CD8-positive, alpha-beta memory T cell (primary cell): ENCODE measurements around the gene MRPS15. TPM values are rescaled to one million over a fixed set of nuclear protein-coding genes. Genes with fewer than 3 reads are reported as not detected.

Experiments used
- CTCF ChIA-PET: fragments of 350-600 bp; sonication (Branson Sonifier 250); formaldehyde crosslinking; loops from one replicate; lab custom pipeline; 2021; ENCODE audit warnings: antibody characterized with exemption; lab: Charles Lee
- POLR2A ChIA-PET: fragments of 350-600 bp; sonication (Branson Sonifier 250); formaldehyde crosslinking; loops from one replicate; lab custom pipeline; 2021; ENCODE audit warnings: antibody characterized with exemption; lab: Charles Lee
- DNase-seq, 5 donors: peaks; one replicate each; pipeline versions ENCODE4 v3.0.0 to v3.0.0-alpha.2; 2020 to 2022; ENCODE audit warnings: mixed read lengths in 1 of 5
- H3K27ac ChIP-seq: one replicate; pipeline ENCODE4 v1.7.0; 2013; ENCODE audit warnings: low read depth, mild to moderate bottlenecking, low read length, moderate library complexity
- H3K27me3 ChIP-seq: 2 replicates; pipeline ENCODE4 v1.7.0; 2013; ENCODE audit warnings: low read length, mild to moderate bottlenecking; ENCODE audit not compliant: insufficient read depth, poor library complexity, severe bottlenecking
- H3K36me3 ChIP-seq: 2 replicates; pipeline ENCODE4 v1.7.0; 2013; ENCODE audit warnings: mild to moderate bottlenecking, low read length, moderate library complexity; ENCODE audit not compliant: insufficient read depth
- H3K4me1 ChIP-seq: 2 replicates; pipeline ENCODE4 v1.7.0; 2013; ENCODE audit warnings: mild to moderate bottlenecking, low read length, moderate library complexity; ENCODE audit not compliant: insufficient read depth
- H3K4me3 ChIP-seq: 2 replicates; pipeline ENCODE4 v1.7.0; 2013; ENCODE audit warnings: mild to moderate bottlenecking, low read length
- H3K9me3 ChIP-seq: 2 replicates; pipeline ENCODE4 v1.7.0; 2013; ENCODE audit warnings: mild to moderate bottlenecking, low read length
- H3K27ac Mint-ChIP-seq, 8 donors: one replicate each; pipeline ENCODE4 v1.8.0; 2020 to 2021; ENCODE audit warnings: mixed read lengths in 8 of 8, mild to moderate bottlenecking in 6 of 8, inconsistent platforms in 3 of 8, moderate library complexity in 3 of 8
- H3K27me3 Mint-ChIP-seq, 2 donors: one replicate each; pipeline ENCODE4 v1.8.0; 2020 to 2021; ENCODE audit warnings: mixed read lengths in 2 of 2, mild to moderate bottlenecking in 1 of 2, moderate library complexity in 1 of 2
- H3K36me3 Mint-ChIP-seq, 3 donors: one replicate each; pipeline ENCODE4 v1.8.0; 2020 to 2021; ENCODE audit warnings: mixed read lengths in 3 of 3, inconsistent platforms in 1 of 3, mild to moderate bottlenecking in 1 of 3
- H3K4me1 Mint-ChIP-seq, 3 donors: one replicate each; pipeline ENCODE4 v1.8.0; 2020 to 2021; ENCODE audit warnings: mixed read lengths in 3 of 3, inconsistent platforms in 1 of 3, mild to moderate bottlenecking in 1 of 3
- H3K4me3 Mint-ChIP-seq, 7 donors: one replicate each; pipeline ENCODE4 v1.8.0; 2020 to 2021; ENCODE audit warnings: mixed read lengths in 7 of 7, mild to moderate bottlenecking in 6 of 7, moderate library complexity in 4 of 7, inconsistent platforms in 2 of 7
- H3K9me3 Mint-ChIP-seq, 5 donors: one replicate each; pipeline ENCODE4 v1.8.0; 2020 to 2022; ENCODE audit warnings: mixed read lengths in 5 of 5, mild to moderate bottlenecking in 3 of 5, moderate library complexity in 2 of 5, inconsistent platforms in 1 of 5
- polyA plus RNA-seq: library from polyadenylated mRNA; unstranded; fragments of 300-500 nt; fragmentation: Illumina TruSeq; gene quantifications from one replicate; pipeline ENCODE4 v1.2.3, GENCODE V29; 2021
- total RNA-seq, 2 experiments: library from RNA; stranded (reverse); gene quantifications; one replicate each; pipeline ENCODE4 v1.2.3, GENCODE V29; 2021

Gene MRPS15
- total and polyA plus RNA-seq, 3 experiments from 2014 or later, result 76.5 to 143 (median 134) TPM

- POLR2A ChIA-PET, result no interaction called here
These were observed 42.5 kb downstream of the MRPS15 start for GRCh38 chr1:36421649-36422048.

GRCh38 chr1:36420836-36421317 is 43.3 kb downstream of the MRPS15 start:
- H3K36me3 ChIP-seq, result no peaks in the 10 kb centered on the region
- ChIA-PET CTCF (interaction anchor here (1.2 to 2.6 kb wide), 4 partner anchors 78 to 302 kb away, joined by 3 to 23 read pairs (median 12); no protein-coding TSS in a partner anchor), POLR2A (no interaction called here)
- peaks cover 23% of the 10 kb centered on the region for H3K4me1 ChIP-seq
- no peaks in the 10 kb centered on the region for H3K9me3 Mint-ChIP-seq
- no peaks in the 10 kb centered on the region for H3K27me3 Mint-ChIP-seq
- no peak overlapping the region for H3K27ac ChIP-seq
- H3K4me3 ChIP-seq, result peak overlapping the region; percentile 33
- peak; percentile 76 to 89 (median 83) for DNase-seq
- no peaks in the 10 kb centered on the region for H3K9me3 ChIP-seq
- H3K27me3 ChIP-seq, result no peaks in the 10 kb centered on the region
- peaks cover 11 to 13% (median 13%) of the 10 kb centered on the region in 3 donors for H3K4me1 Mint-ChIP-seq
- peak overlapping the region in 6 of 7 donors; percentile 58 to 77 (median 68) for H3K4me3 Mint-ChIP-seq
- H3K36me3 Mint-ChIP-seq, result no peaks in the 10 kb centered on the region
- H3K27ac Mint-ChIP-seq, result peak overlapping the region; percentile 56 to 96 (median 88)

More at GRCh38 chr1:36421649-36422048, 42.5 kb downstream of the MRPS15 start:
- CTCF ChIA-PET, result interaction anchor here (1.2 to 2.6 kb wide), 4 partner anchors 22 to 272 kb away, joined by 3 to 23 read pairs (median 4); no protein-coding TSS in a partner anchor
- H3K4me1 ChIP-seq, result peaks cover 23% of the 10 kb centered on the region
- Mint-ChIP-seq H3K36me3 (no peaks in the 10 kb centered on the region), H3K27me3 (no peaks in the 10 kb centered on the region), H3K9me3 (no peaks in the 10 kb centered on the region), H3K4me1 (peaks cover 11 to 13% (median 13%) of the 10 kb centered on the region in 3 donors), H3K4me3 (no peak overlapping the region), H3K27ac (peak overlapping the region in 2 of 8 donors; percentile 89 to 96)
- H3K9me3 ChIP-seq, result no peaks in the 10 kb centered on the region
- no peak for DNase-seq
- H3K36me3 ChIP-seq, result no peaks in the 10 kb centered on the region
- no peak overlapping the region for H3K4me3 ChIP-seq
- no peaks in the 10 kb centered on the region for H3K27me3 ChIP-seq
- H3K27ac ChIP-seq, result no peak overlapping the region

GRCh38 chr1:36420409-36420808 is 43.8 kb downstream of the MRPS15 start:
- peak overlapping the region; percentile 33 for H3K4me3 ChIP-seq
- H3K27me3 ChIP-seq, result no peaks in the 10 kb centered on the region
- ChIA-PET CTCF (interaction anchor here (0.6 to 2.4 kb wide), 7 partner anchors 9 to 302 kb away, joined by 3 to 22 read pairs (median 5); partner anchors contain the start of genes OSCP1, SH3D21 and TRAPPC3), POLR2A (no interaction called here)
- H3K4me1 ChIP-seq, result peaks cover 23% of the 10 kb centered on the region
- no peaks in the 10 kb centered on the region for H3K36me3 Mint-ChIP-seq
- H3K4me1 Mint-ChIP-seq, result peaks cover 11 to 13% (median 13%) of the 10 kb centered on the region in 3 donors
- DNase-seq, result no peak
- no peak overlapping the region for H3K27ac ChIP-seq
- peak overlapping the region in 6 of 7 donors; percentile 58 to 77 (median 68) for H3K4me3 Mint-ChIP-seq
- no peaks in the 10 kb centered on the region for H3K36me3 ChIP-seq
- no peaks in the 10 kb centered on the region for H3K27me3 Mint-ChIP-seq
- peak overlapping the region; percentile 56 to 96 (median 88) for H3K27ac Mint-ChIP-seq
- no peaks in the 10 kb centered on the region for H3K9me3 ChIP-seq
- no peaks in the 10 kb centered on the region for H3K9me3 Mint-ChIP-seq

- ChIA-PET CTCF (interaction anchor here (0.7 to 2.4 kb wide), 9 partner anchors 8 to 301 kb away, joined by 3 to 22 read pairs (median 4); partner anchors contain the start of genes OSCP1, SH3D21 and TRAPPC3), POLR2A (no interaction called here)
- H3K36me3 Mint-ChIP-seq, result no peaks in the 10 kb centered on the region
- Histone ChIP-seq H3K4me1 (peaks cover 23% of the 10 kb centered on the region), H3K9me3 (no peaks in the 10 kb centered on the region), H3K27me3 (no peaks in the 10 kb centered on the region), H3K36me3 (no peaks in the 10 kb centered on the region), H3K4me3 (no peak overlapping the region), H3K27ac (no peak overlapping the region)
- H3K27ac Mint-ChIP-seq, result no peak overlapping the region
- no peak overlapping the region for H3K4me3 Mint-ChIP-seq
- H3K9me3 Mint-ChIP-seq, result no peaks in the 10 kb centered on the region
- no peak for DNase-seq
- no peaks in the 10 kb centered on the region for H3K27me3 Mint-ChIP-seq
- peaks cover 11 to 13% (median 13%) of the 10 kb centered on the region in 3 donors for H3K4me1 Mint-ChIP-seq
These were observed 44.6 kb downstream of the MRPS15 start for GRCh38 chr1:36419569-36419968.

- Mint-ChIP-seq H3K36me3 (no peaks in the 10 kb centered on the region), H3K4me3 (no peak overlapping the region), H3K27ac (peak overlapping the region in 1 of 8 donors; percentile 32), H3K9me3 (no peaks in the 10 kb centered on the region), H3K4me1 (peaks cover 11 to 13% (median 13%) of the 10 kb centered on the region in 3 donors), H3K27me3 (no peaks in the 10 kb centered on the region)
- ChIA-PET POLR2A (no interaction called here), CTCF (interaction anchor here (0.7 to 2.4 kb wide), 6 partner anchors 14 to 270 kb away, joined by 3 to 22 read pairs (median 5); partner anchors contain the start of genes OSCP1 and TRAPPC3)
- Histone ChIP-seq H3K27ac (no peak overlapping the region), H3K9me3 (no peaks in the 10 kb centered on the region), H3K4me3 (no peak overlapping the region), H3K27me3 (no peaks in the 10 kb centered on the region), H3K36me3 (no peaks in the 10 kb centered on the region), H3K4me1 (peaks cover 23% of the 10 kb centered on the region)
- DNase-seq, result no peak
These were observed 45.0 kb downstream of the MRPS15 start for GRCh38 chr1:36419140-36419539.

GRCh38 chr1:36417931-36418330 is 46.3 kb downstream of the MRPS15 start:
- peaks cover 23% of the 10 kb centered on the region for H3K4me1 ChIP-seq
- Mint-ChIP-seq H3K9me3 (no peaks in the 10 kb centered on the region), H3K27me3 (no peaks in the 10 kb centered on the region), H3K36me3 (no peaks in the 10 kb centered on the region), H3K27ac (peak overlapping the region in 2 of 8 donors; percentile 61 to 73), H3K4me1 (peaks cover 11 to 13% (median 13%) of the 10 kb centered on the region in 3 donors), H3K4me3 (no peak overlapping the region)
- POLR2A ChIA-PET, result no interaction called here
- DNase-seq, result no peak
- H3K27me3 ChIP-seq, result no peaks in the 10 kb centered on the region
- H3K27ac ChIP-seq, result no peak overlapping the region
- CTCF ChIA-PET, result interaction anchor here (0.6 kb wide), 1 partner anchor 111 kb away, joined by 3 read pairs; the partner anchor contains the start of gene SH3D21
- H3K4me3 ChIP-seq, result no peak overlapping the region
- no peaks in the 10 kb centered on the region for H3K36me3 ChIP-seq
- no peaks in the 10 kb centered on the region for H3K9me3 ChIP-seq

- Mint-ChIP-seq H3K27ac (peak overlapping the region in 1 of 8 donors; percentile 68), H3K27me3 (no peaks in the 10 kb centered on the region), H3K4me1 (peaks cover 11 to 17% (median 15%) of the 10 kb centered on the region in 3 donors), H3K4me3 (no peak overlapping the region), H3K9me3 (no peaks in the 10 kb centered on the region), H3K36me3 (peaks cover 0 to 4% (median 0%) of the 10 kb centered on the region in 3 donors)
- no peak overlapping the region for H3K4me3 ChIP-seq
- DNase-seq, result no peak
- H3K9me3 ChIP-seq, result no peaks in the 10 kb centered on the region
- H3K36me3 ChIP-seq, result no peaks in the 10 kb centered on the region
- POLR2A ChIA-PET, result no interaction called here
- H3K27me3 ChIP-seq, result no peaks in the 10 kb centered on the region
- no peak overlapping the region for H3K27ac ChIP-seq
- CTCF ChIA-PET, result interaction anchor here (0.7 to 1.0 kb wide), 2 partner anchors 13 to 73 kb away, joined by 3 read pairs; no protein-coding TSS in a partner anchor
- H3K4me1 ChIP-seq, result peaks cover 17% of the 10 kb centered on the region
These were observed 48.4 kb downstream of the MRPS15 start for GRCh38 chr1:36415661-36416326.

GRCh38 chr1:36414384-36414783 is 49.8 kb downstream of the MRPS15 start:
- H3K4me3 Mint-ChIP-seq, result no peak overlapping the region
- H3K27me3 ChIP-seq, result no peaks in the 10 kb centered on the region
- DNase-seq, result no peak
- peaks cover 0 to 4% (median 0%) of the 10 kb centered on the region in 3 donors for H3K36me3 Mint-ChIP-seq
- ChIA-PET POLR2A (no interaction called here), CTCF (interaction anchor here (1.4 kb wide), 1 partner anchor 15 kb away, joined by 3 read pairs; no protein-coding TSS in a partner anchor)
- H3K27ac Mint-ChIP-seq, result no peak overlapping the region
- H3K4me1 ChIP-seq, result peaks cover 4% of the 10 kb centered on the region
- H3K27ac ChIP-seq, result no peak overlapping the region
- H3K9me3 Mint-ChIP-seq, result no peaks in the 10 kb centered on the region
- no peak overlapping the region for H3K4me3 ChIP-seq
- peaks cover 5 to 10% (median 9%) of the 10 kb centered on the region in 3 donors for H3K4me1 Mint-ChIP-seq
- H3K9me3 ChIP-seq, result no peaks in the 10 kb centered on the region
- H3K27me3 Mint-ChIP-seq, result no peaks in the 10 kb centered on the region
- H3K36me3 ChIP-seq, result no peaks in the 10 kb centered on the region
